Fibroblast of skin of right quadriceps (primary cell): ENCODE data around the gene MYDGF.

Source experiments
- DNase-seq: peaks from one replicate; pipeline ENCODE4 v3.0.0-alpha.2; 2013

Gene MYDGF

DNA sequence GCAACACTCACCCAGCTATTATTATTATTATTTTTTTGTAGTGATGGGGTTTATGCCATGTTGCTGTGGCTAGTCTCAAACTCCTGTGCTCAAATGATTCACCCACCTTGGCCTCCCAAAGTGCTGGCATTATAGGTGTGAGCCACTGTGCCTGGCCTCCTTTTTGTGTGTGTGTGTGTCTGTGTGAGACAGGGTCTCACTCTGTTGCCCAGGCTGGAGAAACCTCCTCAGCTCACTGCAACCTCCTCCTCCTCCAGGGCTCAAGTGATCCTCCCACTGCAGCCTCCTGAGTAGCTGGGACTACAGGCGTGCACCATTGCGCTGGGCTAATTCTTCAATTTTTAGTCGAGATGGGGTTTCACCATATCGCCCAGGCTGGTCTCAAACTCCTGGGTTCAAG is 3.6 kb upstream of the MYDGF start:
- DNase-seq: no peak

DNA sequence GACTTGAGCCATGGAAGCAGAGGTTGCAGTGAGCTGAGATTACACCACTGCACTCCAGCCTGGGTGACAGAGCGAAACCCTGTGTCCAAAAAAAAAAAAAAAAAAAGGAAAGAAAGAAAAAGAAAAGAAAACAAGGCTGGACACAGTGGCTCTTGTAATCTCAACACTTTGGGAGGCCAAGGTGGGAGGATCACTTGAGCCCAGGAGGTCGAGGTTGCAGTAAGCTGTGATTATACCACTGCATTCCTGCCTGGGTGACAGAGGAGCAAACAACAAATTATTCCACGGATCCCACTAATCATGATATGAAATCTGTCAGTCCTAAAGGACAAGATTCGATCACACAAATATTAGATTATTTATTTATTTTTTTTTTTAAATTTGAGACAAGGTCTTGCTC is 3.1 kb upstream of the MYDGF start:
- DNase-seq: no peak

DNA sequence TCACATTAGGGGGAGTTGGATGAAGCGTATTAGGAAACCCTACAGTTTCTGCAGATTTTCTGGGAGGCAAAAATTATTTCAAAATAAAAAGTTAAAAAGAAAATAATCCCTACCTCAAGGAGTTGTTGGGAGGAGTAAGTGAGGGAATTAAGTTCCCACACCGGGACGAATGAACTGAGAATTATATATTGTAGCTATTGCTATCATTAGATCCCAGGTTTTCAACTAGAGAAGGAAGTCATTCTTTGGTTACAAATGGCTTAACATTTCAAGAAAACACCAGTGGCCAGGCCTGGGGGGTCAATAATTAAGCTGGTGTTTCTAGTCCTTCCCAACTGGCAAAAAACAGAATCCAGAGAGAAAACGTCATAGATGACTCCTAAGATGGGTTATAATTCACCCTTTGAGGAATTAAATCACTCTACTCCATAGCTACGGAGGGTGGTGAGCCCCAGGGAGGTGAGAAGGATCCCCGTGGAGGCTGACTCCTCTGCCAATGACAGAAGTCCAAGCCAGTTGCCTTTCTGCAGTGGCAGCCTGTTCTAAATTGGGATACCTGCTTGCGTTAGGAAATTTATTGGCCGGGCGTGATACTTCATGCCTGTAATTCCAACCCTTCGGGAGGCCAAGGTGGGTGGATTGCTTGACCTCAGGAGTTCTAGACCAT is 1.2 kb upstream of the MYDGF start:
- DNase-seq: no peak

DNA sequence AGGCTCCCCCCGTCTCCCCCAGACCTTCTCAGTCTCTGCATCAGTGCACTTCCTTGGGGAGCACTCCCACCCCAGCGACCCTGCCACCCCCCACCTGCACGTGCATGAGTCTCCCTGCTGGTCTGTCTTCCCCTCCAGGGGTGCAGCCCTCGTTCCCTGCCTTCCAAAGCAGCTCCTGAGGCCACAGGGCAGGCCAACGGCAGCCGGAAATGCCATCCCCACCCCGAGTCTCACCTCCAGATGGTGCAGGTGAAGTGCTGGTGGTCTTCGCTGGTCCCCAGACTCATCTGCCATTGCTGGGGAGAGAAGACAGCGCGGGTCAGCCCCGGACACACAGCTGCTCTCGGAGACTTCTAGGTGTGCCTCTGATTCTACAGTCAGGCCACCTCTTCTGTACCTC is 5.5 kb downstream of the MYDGF start:
- DNase-seq: no peak

DNA sequence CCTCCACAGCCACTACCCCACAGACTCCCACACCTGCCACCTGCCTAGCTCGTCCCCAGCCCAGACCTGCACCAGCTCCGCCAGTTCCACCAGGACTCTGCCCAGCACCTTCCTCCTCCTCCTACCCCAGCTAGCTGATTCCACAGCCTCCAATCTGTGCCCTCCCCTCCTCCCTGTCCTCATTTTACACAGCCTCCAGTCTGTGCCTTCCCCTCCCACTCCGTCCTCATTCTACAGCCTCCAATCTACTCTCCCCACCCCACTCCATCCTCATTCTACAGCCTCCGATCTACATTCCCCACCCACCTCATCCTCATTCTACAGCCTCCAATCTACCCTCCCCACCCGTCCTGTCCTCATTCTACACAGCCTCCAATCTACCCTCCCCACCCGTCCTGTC is 7.3 kb downstream of the MYDGF start:
- DNase-seq: no peak

DNA sequence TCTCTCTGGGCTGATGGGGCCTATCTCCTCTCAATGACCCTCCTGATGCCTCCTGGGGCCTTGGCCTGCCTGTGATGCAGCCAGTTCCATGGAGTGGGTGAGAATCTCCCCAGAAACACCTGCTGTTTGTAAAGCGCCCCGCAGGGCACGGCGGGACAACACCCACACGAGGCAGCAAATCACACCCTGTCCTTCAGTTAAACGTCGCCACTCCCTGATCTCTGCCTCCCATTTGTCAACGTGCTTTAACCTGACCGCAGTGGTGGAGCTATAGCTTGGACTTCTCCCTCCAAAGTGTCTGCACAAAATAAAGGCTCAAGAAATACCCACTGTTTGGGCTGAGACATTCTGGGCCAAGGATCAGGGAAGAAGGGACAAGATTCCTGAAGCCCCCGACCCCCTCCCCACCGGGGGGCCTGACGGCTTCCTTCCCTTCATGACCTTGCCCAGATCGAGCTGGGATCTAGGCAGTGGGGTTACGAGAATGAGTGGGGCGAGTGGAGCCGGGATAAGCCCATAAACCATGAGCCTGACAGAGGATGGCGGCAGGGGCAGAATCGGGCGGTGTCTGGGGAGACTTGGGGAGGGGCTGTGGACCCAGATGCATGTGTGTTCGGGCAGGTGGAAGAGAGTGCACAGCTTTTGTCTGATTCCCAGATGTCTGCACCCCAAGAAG is 8.0 kb downstream of the MYDGF start:
- DNase-seq: no peak

DNA sequence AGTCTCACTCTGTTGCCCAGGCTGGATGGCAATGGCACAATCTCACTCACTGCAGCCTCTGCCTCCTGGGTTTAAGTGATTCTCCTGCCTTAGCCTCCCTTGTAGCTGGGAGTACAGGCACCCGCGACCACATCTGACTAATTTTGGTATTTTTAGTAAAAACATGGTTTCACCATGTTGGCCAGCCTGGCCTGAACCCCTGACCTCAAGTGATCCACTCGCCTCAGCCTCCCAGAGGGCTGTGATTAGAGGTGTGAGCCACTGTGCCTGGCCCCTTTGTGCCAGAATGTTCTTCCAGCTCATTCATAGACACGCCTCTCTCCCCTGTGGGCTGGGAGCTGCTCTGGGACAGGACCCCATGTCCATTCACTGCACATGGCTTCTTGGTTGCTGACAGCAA is 9.1 kb downstream of the MYDGF start:
- no peak for DNase-seq

DNA sequence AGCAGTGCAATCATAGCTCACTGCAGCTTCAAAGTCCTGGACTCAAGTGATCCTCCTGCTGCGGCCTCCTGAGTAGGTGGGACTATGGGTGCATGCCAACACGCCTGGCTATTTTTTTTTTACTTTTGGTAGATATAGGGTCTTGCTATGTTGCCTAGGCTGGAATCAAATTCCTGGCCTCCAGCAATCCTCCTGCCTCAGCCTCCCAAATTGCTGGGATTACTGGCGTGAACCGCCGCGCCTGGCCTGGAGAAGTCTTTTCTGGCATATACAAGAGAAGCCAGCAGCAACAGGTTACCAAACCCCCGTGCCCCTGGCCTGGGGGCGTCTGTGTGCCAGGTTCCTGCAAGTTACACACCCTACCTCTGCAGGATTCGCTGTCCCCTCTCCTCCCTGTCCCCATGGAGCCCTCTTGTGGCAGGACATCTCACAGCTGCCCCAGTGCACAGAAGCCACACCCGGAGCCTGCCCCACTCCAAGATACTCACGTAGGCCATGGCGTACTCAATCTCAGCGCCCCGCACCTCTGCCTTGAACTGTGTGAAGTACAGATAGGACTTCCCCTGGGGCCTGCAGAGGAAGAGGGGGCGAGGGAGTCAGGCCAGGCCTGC is 9.9 kb downstream of the MYDGF start:
- no peak for DNase-seq

DNA sequence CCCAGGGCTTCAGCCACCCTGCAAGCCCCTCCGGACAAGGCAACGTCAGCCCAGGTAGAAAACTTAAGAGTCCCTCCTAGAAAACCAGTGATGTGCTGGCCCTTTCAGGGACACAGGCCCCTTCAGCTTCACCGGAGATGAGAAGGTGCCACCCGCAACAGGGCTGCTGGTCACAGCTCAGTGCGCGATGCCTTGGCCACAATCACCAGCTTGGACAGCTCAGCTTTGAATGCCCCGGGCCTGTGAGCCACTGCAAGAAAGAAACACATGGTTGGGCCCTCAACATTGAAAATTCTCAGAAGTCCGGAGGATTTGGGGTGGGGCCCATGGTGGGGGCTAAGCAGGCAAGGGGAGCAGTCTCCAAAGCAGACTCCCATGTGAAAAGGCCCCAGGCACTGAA is 12.3 kb downstream of the MYDGF start:
- DNase-seq: no peak

DNA sequence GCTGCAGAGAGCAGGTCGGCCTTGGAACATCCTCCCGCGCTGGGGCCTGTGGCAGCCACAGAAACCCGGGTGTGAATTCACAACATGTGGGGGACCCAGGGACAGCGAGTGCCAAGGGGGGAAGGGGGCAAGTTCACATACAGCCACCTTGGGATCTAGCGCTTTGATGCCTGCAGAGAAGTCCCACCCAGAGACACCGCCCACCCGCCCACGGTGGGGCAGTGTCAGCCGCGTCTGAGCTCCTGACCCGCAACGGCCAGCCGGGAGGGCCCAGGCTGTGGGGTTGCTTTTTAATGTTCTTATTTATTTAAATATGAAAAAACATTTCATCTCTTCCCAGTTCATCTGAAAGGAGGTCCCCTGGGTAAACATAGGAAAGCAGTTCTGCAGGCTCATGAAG is 12.9 kb downstream of the MYDGF start:
- no peak for DNase-seq

DNA sequence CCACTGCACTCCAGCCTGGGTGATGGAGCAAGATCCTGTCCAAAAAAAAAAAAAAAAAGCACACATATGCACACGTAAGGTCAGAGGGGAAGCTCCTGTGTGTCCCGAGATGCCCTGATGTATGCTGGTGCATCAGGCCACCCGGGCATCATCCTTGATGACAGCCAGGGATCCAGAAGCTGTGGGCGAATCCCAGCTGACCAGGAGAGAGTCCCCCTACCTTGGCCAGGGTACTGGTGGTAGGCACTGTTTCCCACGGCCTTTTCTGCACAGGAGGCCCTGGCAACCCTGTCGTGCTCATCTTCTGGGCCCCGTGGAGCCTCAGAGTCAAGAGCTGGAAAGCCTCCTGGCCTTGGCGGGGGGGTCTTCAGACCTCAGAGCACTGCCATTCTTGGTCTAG is 14.0 kb downstream of the MYDGF start:
- DNase-seq: no peak

DNA sequence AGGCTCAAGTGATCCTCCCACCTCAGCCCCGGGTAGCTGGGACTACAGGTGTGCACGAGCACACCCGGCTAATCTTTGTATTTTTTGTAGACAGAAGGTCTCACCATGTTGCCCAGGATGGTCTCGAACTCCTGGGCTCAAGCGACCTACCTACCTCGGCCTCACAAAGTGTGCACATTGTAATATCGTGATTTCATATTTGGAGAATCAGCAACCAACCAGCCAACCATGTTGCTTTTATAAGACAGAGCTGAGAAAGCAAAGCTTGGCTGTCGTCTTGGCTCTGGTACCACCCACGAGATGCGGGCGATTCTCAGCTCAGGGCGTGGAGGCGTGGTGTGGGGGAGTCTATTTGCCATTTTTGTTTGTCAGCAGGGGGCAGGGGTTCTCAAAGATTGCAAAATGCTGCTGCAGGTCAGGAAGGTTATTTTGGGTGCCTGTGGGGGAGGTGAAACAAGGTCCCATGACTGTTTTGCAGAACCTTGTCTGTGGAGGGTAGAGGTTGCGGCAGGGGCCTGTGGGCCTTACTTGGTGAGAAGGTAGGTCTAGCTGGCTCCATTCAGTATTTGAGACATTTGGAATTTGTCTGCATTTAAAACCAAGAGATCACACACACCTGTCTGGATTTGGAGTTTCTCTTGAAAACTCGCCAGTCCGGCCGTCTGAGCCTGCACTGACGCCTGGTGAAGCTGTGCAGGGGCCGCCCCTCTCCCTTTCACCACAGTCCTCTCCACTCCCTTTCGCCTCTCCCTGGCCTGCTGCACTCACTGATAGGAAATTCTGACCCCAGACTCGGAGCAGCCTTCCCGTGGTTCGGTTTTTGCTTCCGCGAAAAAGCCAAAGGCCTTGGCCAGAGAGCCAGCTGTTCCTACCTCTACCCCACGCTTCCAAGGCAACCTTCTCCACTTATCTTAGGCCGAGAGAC is 15.4 kb downstream of the MYDGF start:
- DNase-seq: no peak

DNA sequence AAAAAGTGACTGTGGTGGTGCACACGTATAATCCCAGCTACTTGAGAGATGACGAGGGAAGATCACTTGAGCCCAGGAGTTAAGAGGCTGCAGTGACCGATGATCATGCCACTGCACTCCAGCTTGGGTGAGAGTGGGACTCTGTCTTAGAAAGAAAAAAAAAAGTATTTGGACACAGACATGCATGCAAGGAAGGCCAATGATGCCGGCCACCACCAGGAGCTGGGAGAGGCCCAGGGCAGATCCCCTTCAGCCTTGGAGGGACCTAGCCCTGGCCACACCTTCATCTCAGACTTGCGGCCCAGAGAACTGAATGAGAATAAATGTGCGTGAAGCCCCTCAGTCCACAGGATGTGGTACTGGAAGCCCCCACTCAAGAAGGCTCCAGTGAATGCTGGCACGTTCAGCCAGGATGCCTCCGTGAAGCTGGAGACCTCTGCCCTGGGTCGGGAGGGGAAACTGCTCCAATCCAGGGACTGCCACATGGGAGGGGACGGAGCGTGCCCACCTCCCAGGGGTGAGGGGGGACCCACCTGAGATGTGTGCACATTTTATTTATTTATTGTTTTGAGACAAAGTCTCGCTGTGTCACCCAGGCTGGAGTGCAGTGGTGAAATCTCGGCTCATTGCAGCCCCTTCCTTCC is 16.2 kb downstream of the MYDGF start:
- DNase-seq: no peak

DNA sequence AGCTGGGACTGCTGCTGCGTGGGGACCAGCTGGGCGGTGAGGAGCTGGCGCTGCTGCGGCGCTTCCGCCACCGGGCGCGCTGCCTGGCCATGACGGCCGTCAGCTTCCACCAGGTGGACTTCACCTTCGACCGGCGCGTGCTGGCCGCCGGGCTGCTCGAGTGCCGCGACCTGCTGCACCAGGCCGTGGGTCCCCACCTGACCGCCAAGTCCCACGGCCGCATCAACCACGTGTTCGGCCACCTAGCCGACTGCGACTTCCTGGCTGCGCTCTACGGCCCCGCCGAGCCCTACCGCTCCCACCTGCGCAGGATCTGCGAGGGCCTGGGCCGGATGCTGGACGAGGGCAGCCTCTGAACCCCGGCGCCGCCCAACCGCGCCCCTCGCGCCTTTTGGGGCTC is 18.1 kb downstream of the MYDGF start:
- DNase-seq: no peak

DNA sequence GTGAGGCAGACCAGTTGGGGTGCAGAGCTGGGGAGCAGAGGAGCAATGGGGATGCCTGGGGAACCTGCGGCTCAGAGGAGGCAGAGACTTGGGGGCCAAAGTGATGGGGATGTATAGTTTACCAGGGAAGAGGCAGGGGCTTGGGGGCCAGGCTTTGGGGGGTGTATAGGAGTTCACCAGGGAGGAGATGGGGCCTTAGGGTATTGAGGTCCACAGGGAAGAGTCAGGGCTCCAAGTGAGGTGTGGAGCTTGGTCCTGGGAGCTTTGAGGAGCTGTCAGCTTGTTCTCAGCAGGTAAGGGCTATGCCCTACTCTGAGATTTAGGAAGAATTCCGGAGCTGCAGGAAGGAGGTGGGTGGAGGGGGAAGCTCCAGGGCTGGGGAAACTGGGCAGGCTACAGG is 20.0 kb downstream of the MYDGF start:
- no peak for DNase-seq

DNA sequence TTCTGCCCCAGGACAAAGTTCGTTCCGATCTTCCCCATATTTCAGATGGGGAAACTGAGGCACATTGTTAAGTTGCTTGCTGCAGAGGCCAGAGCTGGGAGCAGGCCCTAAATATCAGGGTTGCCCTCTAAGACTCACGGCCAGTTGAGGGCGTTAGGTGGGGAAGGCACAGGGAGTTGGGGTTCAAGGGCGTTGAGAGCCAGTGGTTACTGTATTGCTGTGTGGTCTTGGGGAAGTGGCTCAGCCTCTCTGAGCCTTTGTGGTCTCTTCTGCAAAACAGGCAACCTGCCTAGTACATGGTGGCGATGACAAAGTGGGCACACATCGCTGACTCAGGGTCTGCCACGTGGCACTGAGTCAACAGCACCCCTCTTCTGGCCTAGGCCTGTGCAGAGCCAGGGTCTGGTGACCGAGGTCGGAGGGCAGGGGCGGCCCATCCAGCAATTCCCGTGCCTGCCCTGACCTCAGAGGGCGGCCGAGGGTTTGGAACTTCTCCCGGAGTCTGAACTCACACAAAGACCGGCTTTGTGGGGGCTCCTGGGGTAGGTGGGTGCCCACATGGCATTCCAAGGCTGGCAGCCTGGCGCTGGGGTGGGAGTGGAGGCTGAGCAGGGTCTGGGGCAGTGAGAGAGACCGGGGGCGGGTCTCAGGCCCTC is 20.6 kb downstream of the MYDGF start:
- no peak for DNase-seq

DNA sequence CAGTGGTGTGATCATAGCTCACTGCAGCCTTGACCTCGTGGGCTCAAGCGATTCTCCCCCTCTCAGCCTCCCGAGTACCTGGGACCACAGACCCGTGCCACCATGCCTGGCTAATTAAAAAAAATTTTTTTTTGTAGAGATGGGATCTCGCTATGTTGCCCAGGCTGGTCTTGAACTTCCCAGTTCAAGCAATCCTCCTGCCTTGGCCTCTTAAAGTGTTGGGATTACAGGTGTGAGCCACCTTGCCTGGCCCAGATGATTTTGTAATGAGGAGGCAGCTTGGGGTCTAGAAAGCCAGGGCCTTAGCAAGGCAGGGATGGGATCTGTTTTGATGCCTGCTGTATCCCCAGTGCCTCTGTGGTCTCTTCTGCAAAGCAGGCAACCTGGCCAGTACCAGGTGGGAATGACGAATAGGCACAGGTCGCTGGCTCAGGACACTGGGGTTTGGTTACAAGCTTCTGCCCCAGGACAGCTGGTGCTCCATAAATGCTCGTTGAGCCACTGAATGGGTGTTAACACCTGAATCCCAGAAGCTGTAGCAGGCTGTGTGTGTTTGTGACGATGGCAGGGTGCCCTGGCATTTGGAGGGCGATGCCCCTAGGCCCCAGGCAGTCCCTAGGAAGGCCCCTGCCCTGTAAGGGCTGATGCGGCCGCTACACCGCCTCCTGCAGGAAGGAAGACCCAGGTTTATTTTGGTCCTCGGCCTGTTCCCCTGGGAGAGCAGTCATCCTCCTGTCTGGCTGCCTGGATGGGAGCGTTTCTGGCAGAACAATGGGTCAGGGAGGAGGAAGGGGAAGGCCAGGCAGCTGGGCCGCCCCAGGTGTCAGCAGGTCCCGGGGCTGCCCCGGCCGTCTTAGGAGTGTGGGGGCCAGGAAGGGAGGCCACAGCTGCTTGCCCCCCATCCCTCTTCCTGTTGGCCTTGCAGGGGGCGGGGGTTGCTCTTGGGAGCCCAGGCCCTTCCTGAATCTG is 22.2 kb downstream of the MYDGF start:
- no peak for DNase-seq

DNA sequence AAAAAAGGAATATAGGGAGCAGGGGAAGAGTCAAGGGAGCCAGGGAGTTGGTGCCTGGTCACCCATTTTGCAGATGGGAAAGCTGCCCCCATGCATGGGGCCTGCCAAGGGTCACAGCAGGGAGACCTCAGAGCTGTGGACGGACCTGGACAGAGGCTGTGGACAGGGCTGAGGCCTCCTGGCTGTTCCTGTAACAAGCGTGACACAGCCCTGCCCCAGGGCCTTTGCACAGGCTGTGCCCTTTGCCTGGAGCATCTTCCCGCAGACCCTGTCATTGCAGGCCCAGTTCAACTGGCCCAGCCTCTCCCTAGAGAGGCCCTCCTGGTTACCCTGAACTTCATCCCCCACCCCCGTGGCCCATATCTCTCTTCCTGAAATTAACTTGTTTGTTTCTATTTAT is 24.4 kb downstream of the MYDGF start:
- no peak for DNase-seq

DNA sequence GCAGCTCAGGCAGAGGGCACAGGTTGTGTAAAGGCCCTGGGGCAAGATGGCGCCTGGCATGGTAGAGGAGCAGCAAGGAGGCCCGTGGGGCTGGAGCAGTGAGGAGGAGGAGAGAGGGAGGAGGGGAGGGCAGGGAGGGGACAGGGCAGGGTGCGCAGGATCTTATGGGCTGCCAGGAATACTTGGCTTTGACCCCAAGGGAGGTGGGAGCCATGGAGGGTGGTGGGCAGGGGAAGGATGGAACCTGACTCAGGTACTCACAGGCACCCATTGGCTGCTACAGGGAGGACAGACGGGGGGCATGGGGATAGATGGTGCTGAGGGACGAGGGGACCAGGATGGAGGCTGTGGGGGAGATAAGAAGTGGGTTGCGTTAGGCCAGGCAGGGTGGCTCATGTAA is 27.5 kb downstream of the MYDGF start:
- DNase-seq: no peak

DNA sequence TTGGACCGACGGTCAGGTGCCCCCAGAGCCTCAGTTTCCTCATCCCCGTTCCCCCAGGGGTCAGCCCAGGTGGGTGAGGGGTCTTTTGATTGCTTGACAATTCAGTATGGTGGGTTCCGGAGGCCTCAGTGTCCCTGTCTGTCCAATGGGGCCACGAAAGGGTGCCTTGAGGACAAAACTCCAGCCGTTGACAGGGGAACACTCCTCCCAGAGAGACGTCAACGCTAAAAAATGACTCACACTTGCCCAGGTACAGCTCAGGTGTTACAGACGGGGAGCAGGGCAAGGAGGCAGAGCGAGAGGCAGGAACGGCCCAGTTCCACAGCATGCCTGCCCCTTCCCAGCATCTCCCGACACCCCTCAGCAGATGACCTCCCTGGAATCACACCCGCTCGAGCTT is 29.0 kb downstream of the MYDGF start:
- no peak for DNase-seq
